ENCODE measurements around the gene PROSER2.

The PROSER2 gene

GRCh38 chr10:11869743-11870460 is 46.7 kb downstream of the PROSER2 start:
- no peak for DNase-seq

- DNase-seq = no peak
These were observed 47.3 kb downstream of the PROSER2 start for GRCh38 chr10:11870461-11870780.

- no peak for DNase-seq
These were observed 47.8 kb downstream of the PROSER2 start for GRCh38 chr10:11870900-11871400.

- DNase-seq = no peak
These were observed 48.3 kb downstream of the PROSER2 start for GRCh38 chr10:11871466-11871865.

- DNase-seq = no peak
These were observed 51.7 kb downstream of the PROSER2 start for GRCh38 chr10:11874568-11875493.

- DNase-seq = peak; percentile 31 to 53
These were observed 52.5 kb downstream of the PROSER2 start for GRCh38 chr10:11875494-11876281.

- no peak for DNase-seq
These were observed 53.2 kb downstream of the PROSER2 start for GRCh38 chr10:11876324-11876723.

GRCh38 chr10:11876805-11877590 is 53.8 kb downstream of the PROSER2 start:
- no peak for DNase-seq

GRCh38 chr10:11877591-11877905 is 54.4 kb downstream of the PROSER2 start:
- DNase-seq = no peak

GRCh38 chr10:11878776-11879175 is 55.6 kb downstream of the PROSER2 start:
- DNase-seq = no peak

GRCh38 chr10:11879387-11880094 is 56.4 kb downstream of the PROSER2 start:
- DNase-seq = no peak

GRCh38 chr10:11880151-11881029 is 57.2 kb downstream of the PROSER2 start:
- no peak for DNase-seq

- no peak for DNase-seq
These were observed 57.9 kb downstream of the PROSER2 start for GRCh38 chr10:11881030-11881476.

GRCh38 chr10:11881477-11882417 is 58.6 kb downstream of the PROSER2 start:
- DNase-seq = no peak

- DNase-seq = no peak
These were observed 59.7 kb downstream of the PROSER2 start for GRCh38 chr10:11882646-11883375.

GRCh38 chr10:11884706-11885423 is 61.7 kb downstream of the PROSER2 start:
- no peak for DNase-seq

- no peak for DNase-seq
These were observed 62.4 kb downstream of the PROSER2 start for GRCh38 chr10:11885437-11886137.

- DNase-seq = no peak
These were observed 63.0 kb downstream of the PROSER2 start for GRCh38 chr10:11886138-11886474.

Measured in cerebellar nuclear complex (tissue), 1 donor.